H4 (cell line): ENCODE measurements around the gene STPG1. TPM values are rescaled to one million over a fixed set of nuclear protein-coding genes. Genes with fewer than 3 reads are reported as not detected.
"Not testable (repeated sequence)": the region's sequence is repeated elsewhere in the genome, so short reads cannot be mapped to it uniquely, and the experiment has no call there.

Experiments used
- DNase-seq: peaks from one replicate; pipeline ENCODE4 v3.0.0-alpha.2; 2015; ENCODE audit warnings: low spot score
- total RNA-seq: library from RNA; depleted of rRNA; stranded (reverse); fragments of >200 nt; shearing (Covaris generic); gene quantifications from 2 replicates; pipeline ENCODE4 v1.2.3, GENCODE V29; 2014; rRNA removed

STPG1 gene, protein sequence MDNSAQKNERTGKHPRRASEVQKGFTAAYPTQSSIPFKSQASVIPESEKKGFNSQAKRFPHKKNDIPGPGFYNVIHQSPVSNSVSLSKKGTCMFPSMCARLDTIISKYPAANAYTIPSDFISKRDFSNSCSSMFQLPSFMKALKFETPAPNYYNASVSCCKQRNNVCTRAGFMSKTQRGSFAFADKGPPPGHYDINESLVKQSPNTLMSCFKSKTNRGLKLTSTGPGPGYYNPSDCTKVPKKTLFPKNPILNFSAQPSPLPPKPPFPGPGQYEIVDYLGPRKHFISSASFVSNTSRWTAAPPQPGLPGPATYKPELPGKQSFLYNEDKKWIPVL
- total RNA-seq = 1.9 and 3.0 TPM in 2 replicates

DNA sequence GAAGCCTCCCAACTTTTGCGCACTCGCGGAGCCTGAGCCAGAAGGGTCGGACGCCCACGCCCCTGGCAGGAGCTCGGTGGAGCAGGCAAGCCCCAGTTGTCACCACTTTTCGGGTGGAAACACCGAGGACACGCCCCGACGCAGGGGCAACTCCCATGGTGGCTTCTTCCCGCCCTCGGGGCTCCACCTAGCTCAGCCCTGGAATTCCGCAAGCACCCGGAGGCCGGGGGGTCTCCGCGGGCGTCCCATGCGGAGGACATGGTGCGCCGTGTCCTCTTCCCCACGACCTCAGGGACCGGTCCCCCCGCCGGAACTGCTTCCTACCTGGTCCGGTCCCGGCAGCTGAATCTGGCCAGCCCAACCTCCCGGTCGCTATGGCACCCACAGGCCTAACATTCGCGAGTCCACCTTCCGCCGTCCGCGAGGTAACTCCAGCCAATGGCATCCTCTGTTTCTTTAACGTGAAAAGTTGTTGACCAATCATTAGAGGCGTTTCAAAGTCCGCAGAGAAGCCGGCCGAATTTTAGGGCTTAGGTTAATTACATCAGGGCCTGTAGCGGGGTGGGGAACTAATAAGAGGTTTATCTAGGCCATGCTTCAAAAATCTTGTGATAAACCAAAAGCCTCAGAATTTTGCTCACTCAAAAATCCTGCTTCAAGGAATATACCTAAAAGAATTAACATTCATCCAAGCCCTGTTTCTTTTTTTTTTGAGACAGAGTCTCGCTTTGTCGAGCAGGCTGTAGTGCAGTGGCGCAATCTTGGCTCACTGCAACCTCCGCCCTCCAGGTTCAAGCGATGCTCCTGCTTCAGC lies at the start of gene STPG1:
STPG1 (minus strand) TSS at position 433 of the 814 bp plus-strand sequence. CDS start 12,394 bp downstream, outside the sequence.
- DNase-seq = peak; percentile 72

DNA sequence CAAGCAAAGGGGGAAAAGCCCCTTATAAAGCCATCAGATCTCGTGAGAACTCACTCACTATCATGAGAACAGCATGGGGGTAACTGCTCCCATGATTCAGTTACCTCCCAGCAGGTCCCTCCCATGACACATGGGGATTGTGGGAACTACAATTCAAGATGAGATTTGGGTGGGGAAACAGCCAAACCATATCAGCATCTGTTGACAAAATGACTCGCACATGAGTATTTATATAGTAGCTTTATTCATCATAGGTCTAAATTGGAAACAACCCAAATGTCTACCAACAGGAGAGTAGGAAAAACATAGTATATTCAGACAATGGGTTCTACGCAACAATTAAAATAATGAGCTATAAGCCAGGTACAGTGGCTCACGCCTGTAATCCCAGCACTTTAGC lies 48.5 kb upstream of the STPG1 start:
- DNase-seq = not testable (repeated sequence)

GRCh38 chr1:24459551-24460266 lies 46.1 kb upstream of the STPG1 start:
- no peak for DNase-seq

DNA sequence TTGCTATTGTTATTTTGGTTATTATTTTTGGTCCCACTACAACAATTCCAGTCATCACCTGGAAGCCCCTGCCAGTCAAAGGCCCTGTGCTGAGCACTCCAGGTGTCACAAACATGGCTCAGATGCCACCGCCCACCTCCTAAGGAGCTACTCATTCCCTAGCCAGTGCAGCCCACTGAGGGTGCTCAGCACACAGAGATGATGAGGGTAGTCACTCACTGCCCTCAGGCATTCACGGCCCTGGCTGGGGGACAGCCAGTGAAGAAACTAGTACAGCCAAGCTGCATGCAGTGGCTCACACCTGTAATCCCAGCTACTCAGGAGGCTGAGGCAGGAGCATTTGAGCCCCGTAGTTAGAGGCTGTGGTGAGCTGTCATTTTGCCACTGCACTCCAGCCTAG lies 44.3 kb upstream of the STPG1 start:
- DNase-seq = no peak

DNA sequence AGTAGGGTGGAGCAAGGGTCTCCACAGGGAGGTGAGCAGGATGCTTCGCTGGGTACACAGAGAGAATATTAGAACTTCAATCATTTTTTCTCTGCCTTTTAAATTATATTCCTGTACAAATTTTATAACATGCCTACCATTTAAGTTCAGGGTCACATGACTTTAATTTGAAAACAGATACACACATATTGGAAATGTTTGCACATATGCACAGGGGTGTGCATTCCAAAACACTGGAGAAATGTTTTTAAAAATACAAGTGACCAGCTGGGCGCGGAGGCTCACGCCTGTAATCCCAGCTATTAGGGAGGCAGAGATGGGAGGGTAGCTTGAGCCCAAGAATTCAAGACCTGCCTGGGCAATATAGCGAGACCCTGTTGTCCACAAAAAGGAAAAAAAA lies 41.7 kb upstream of the STPG1 start:
- no peak for DNase-seq

DNA sequence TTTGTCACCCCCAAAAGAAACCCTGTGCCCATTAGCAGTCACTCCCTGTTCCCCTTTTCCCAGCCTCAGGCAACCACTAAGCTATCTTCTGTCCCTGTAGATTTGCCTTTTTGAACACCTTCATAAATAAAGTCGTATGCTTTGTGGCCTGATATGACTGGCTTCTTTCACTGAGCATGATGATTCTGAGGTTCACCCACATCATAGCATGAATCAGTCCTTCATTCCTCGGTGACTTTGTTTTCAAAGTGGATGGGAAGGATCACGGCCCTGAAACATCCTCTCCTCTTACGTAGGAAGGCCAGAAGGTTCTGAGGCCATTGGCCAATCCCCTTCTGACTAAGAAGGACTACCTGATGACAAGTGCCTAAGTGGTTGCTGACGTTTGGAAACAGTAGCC lies 41.1 kb upstream of the STPG1 start:
- DNase-seq = no peak

GRCh38 chr1:24452922-24453485 lies 39.4 kb upstream of the STPG1 start:
- DNase-seq = no peak

- DNase-seq = no peak
Observed at GRCh38 chr1:24451746-24452145, 38.2 kb upstream of the STPG1 start.

GRCh38 chr1:24450857-24451397 lies 37.3 kb upstream of the STPG1 start:
- DNase-seq = no peak

GRCh38 chr1:24450316-24450715 lies 36.7 kb upstream of the STPG1 start:
- DNase-seq = no peak

DNA sequence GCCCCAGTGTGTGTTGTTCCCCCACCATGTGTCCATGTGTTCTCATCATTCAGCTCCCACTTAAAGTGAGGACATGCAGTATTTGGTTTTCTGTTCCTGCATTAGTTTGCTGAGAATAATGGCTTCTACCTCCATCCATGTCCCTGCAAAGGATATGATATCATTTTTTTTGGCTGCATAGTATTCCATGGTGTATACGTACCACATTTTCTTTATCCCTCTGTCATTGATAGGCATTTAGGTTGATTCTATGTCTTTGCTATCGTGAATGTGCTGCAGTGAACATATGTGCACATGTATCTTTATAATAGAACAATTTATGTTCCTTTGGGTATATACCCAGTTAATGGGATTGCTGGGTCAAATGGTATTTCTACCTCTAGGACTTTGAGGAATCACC lies 32.9 kb upstream of the STPG1 start:
- DNase-seq = not testable (repeated sequence)

- no peak for DNase-seq
Observed at GRCh38 chr1:24443241-24443656, 29.7 kb upstream of the STPG1 start.

GRCh38 chr1:24442764-24443163 lies 29.2 kb upstream of the STPG1 start:
- no peak for DNase-seq

- no peak for DNase-seq
Observed at GRCh38 chr1:24441996-24442668, 28.6 kb upstream of the STPG1 start.

DNA sequence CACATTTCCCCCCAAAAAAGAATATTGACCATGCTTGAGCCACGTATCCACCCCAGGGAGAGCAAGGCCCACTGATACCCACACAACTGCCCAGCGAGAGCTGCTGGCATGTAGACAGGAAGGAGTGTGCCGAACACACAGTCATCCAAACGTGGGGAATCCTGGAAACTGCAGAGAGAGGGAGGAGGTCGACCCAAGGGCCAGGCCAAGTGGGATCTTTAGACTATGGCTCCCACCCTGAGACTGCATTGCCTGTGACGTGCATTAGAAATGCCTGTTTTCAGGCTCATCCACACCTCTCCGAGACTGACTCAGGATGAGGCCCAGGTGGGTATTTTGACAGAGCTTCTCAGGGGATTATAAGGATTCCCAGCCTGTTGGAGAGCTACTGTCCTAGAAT lies 27.9 kb upstream of the STPG1 start:
- no peak for DNase-seq

DNA sequence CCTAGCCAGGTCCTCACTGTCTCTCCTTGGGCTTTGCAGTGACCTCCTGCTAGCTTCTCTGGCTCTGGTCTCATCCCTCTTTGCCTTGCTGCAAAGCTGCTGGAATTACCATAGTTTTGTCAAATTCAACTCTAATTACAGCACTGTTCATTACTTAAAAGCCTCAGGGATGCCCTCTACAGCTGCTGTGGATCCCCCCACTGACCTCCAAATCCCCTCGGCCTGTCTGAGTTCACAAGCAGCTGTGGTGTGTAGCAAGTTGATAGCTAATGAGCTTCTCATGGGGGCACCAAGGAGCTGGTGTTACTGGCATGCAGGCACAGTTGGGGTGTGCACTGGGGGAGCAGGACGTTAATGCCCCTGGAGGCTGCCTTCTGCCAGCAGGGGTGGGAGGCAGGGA lies 26.9 kb upstream of the STPG1 start:
- DNase-seq = no peak

- no peak for DNase-seq
Observed at GRCh38 chr1:24438423-24438901, 24.9 kb upstream of the STPG1 start.

DNA sequence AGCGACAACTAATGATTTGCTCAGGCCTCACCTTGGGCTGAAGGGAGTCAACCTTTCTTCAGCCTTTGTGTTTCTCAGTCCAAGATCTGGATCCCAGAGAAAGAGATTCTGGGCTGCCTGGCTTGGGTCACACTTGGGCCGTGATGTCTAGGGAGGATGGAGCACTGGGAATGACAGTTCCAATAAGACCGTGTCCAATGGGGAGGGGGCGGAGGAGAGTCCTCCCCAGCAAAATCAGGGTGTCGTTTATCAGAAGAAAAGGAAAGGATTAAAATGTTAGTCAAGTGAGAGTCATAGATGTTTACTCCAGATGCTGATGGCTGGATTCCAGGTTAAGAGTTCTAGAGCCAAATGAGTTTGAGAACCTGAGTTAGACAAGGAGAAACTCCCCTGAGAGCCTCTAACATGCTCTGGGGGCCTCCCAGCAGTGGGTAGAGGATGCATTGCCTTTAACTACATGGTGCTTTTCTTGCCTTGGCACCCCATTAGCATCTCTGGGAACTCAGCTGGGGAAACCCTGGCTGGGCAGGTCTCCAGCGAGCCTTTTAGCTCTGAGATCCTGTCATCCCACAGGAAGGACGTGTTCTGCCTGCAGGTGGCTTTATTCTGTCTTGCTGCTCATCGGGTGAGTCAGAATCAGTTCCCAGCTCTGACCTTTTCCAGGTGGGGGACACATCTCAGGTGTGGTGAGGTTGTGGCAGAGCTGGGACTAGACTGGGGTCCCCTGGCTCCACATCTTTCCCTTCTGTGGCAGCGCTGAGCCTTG lies 24.2 kb upstream of the STPG1 start:
- no peak for DNase-seq

- no peak for DNase-seq
Observed at GRCh38 chr1:24435782-24436365, 22.3 kb upstream of the STPG1 start.

GRCh38 chr1:24427545-24427862 lies 13.9 kb upstream of the STPG1 start:
- no peak for DNase-seq
